Uterus (tissue), 2 donors: ENCODE results near the gene PLA2G4E.

ENCODE experiments used
- POLR2A ChIP-seq, 2 donors: fragments of 450-650 bp; IDR thresholded peaks; one replicate each; pipeline ENCODE4 v1.6.1; 2016; ENCODE audit warnings: antibody characterized with exemption in 2 of 2, mild to moderate bottlenecking in 1 of 2, moderate library complexity in 1 of 2
- TF ChIP-seq, protein P1 (sequence below), 4 experiments: fragments of 200-600 bp in 2 of 4; fragments of 450-650 bp in 2 of 4; sonication (generic) in 2 of 4; IDR thresholded peaks; one replicate each; pipeline ENCODE4 v1.5.1; 2016 to 2019; ENCODE audit warnings: antibody characterized with exemption in 4 of 4, mild to moderate bottlenecking in 2 of 4, moderate library complexity in 1 of 4

DNA sequence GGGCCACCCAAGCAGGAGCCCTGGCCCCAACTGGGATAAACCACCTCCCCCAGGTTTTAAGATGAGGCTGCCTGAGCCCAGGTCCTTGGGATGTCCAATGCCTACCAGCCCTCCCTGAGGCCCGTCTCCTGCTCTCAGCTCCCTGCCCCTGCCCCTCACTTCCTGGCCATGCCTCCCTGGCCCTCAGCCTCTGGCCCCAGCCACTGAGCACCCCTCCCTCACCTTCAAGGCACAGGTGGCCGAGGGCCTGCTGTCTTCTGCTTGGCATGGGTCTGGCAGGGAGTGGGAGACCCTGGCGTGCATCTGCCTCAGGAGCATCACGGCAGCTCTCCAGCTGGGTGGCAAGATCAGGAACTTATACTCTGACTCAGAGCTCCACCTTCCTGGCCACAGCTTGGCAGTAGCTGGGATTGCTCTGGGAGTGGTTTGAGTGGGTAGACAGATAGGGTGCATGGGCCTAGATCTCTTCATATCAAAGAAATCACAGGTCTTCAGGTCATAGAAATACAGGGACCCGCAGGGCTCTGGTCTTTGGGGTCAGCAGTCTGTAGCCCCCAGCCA, at the start of gene PLA2G4E:
- TF ChIP-seq, protein P1, sequence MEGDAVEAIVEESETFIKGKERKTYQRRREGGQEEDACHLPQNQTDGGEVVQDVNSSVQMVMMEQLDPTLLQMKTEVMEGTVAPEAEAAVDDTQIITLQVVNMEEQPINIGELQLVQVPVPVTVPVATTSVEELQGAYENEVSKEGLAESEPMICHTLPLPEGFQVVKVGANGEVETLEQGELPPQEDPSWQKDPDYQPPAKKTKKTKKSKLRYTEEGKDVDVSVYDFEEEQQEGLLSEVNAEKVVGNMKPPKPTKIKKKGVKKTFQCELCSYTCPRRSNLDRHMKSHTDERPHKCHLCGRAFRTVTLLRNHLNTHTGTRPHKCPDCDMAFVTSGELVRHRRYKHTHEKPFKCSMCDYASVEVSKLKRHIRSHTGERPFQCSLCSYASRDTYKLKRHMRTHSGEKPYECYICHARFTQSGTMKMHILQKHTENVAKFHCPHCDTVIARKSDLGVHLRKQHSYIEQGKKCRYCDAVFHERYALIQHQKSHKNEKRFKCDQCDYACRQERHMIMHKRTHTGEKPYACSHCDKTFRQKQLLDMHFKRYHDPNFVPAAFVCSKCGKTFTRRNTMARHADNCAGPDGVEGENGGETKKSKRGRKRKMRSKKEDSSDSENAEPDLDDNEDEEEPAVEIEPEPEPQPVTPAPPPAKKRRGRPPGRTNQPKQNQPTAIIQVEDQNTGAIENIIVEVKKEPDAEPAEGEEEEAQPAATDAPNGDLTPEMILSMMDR (IDR thresholded peaks at IDR 0.05) = no peak
- no peak for TF ChIP-seq POLR2A (IDR thresholded peaks at IDR 0.05)
